Mesothelial cell of epicardium (in vitro differentiated cells): ENCODE measurements around the gene HSPB7. TPM values are rescaled to one million over a fixed set of nuclear protein-coding genes. Genes with fewer than 3 reads are reported as not detected.
"Not testable (repeated sequence)": the region's sequence is repeated elsewhere in the genome, so short reads cannot be mapped to it uniquely, and the experiment has no call there.

ENCODE experiments used
- DNase-seq, 2 experiments: peaks; one replicate each; pipeline ENCODE4 v3.0.0; 2021; ENCODE audit warnings: low spot score in 2 of 2; ENCODE audit not compliant: unreplicated experiment in 2 of 2
- H3K27ac Mint-ChIP-seq: 2 replicates; pipeline ENCODE4 v1.8.0; 2021; ENCODE audit warnings: mixed read lengths
- H3K27me3 Mint-ChIP-seq: 2 replicates; pipeline ENCODE4 v1.8.0; 2021; ENCODE audit warnings: low read depth, mixed read lengths
- H3K36me3 Mint-ChIP-seq: 2 replicates; pipeline ENCODE4 v1.8.0; 2021; ENCODE audit warnings: mixed read lengths
- H3K4me1 Mint-ChIP-seq: 2 replicates; pipeline ENCODE4 v1.8.0; 2021; ENCODE audit warnings: mixed read lengths
- H3K4me3 Mint-ChIP-seq: 2 replicates; pipeline ENCODE4 v1.8.0; 2021; ENCODE audit warnings: mild to moderate bottlenecking, moderate library complexity, mixed read lengths
- H3K9me3 Mint-ChIP-seq: 2 replicates; pipeline ENCODE4 v1.8.0; 2021; ENCODE audit warnings: mixed read lengths
- CTCF ChIP-seq: fragments of 200-600 bp; sonication (generic); IDR thresholded peaks from one replicate; pipeline ENCODE4 v1.5.0; 2021; ENCODE audit warnings: antibody characterized with exemption; ENCODE audit not compliant: unreplicated experiment
- total RNA-seq: library from RNA; stranded (reverse); gene quantifications from 3 replicates; pipeline ENCODE4 v1.2.1, GENCODE V29; 2021

HSPB7 gene
- total RNA-seq, 1 donor from 2014 or later: 6.3 TPM

- TF ChIP-seq CTCF: no peak
- H3K4me3 Mint-ChIP-seq: no peak within 1 kb of the TSS
- no peaks in the 10 kb centered on the region for H3K9me3 Mint-ChIP-seq
- H3K36me3 Mint-ChIP-seq: no peaks in the 10 kb centered on the region
- H3K27ac Mint-ChIP-seq: peak within 1 kb of the TSS; percentile 12
- peaks cover 7% of the 10 kb centered on the region for H3K27me3 Mint-ChIP-seq
- DNase-seq: no peak
- H3K4me1 Mint-ChIP-seq: no peaks in the 10 kb centered on the region
Measured at GRCh38 chr1:16043521-16043920, 25.7 kb upstream of the HSPB7 start, which contains the start of gene CLCNKB. CLCNKB (plus strand) TSS chr1:16043782; CDS start chr1:16044493, 711 bp downstream.

GRCh38 chr1:16042654-16043053 lies 24.8 kb upstream of the HSPB7 start:
- not testable (repeated sequence) for H3K4me1 Mint-ChIP-seq, DNase-seq, H3K4me3 Mint-ChIP-seq, H3K27ac Mint-ChIP-seq, H3K36me3 Mint-ChIP-seq, H3K9me3 Mint-ChIP-seq, H3K27me3 Mint-ChIP-seq

GRCh38 chr1:16042096-16042495 lies 24.3 kb upstream of the HSPB7 start:
- H3K9me3 Mint-ChIP-seq: no peaks in the 10 kb centered on the region
- no peaks in the 10 kb centered on the region for H3K36me3 Mint-ChIP-seq
- no peak overlapping the region for H3K4me3 Mint-ChIP-seq
- H3K27me3 Mint-ChIP-seq: peaks cover 7% of the 10 kb centered on the region
- DNase-seq: no peak
- H3K4me1 Mint-ChIP-seq: no peaks in the 10 kb centered on the region
- no peak overlapping the region for H3K27ac Mint-ChIP-seq
- TF ChIP-seq CTCF: no peak

GRCh38 chr1:16041200-16041599 lies 23.4 kb upstream of the HSPB7 start:
- no peak for TF ChIP-seq CTCF
- no peak for DNase-seq
- H3K4me3 Mint-ChIP-seq: no peak overlapping the region
- H3K9me3 Mint-ChIP-seq: no peaks in the 10 kb centered on the region
- H3K36me3 Mint-ChIP-seq: no peaks in the 10 kb centered on the region
- H3K27me3 Mint-ChIP-seq: peaks cover 7% of the 10 kb centered on the region
- H3K4me1 Mint-ChIP-seq: no peaks in the 10 kb centered on the region
- no peak overlapping the region for H3K27ac Mint-ChIP-seq

- not testable (repeated sequence) for DNase-seq, H3K4me1 Mint-ChIP-seq, H3K4me3 Mint-ChIP-seq, H3K36me3 Mint-ChIP-seq, H3K27ac Mint-ChIP-seq, H3K9me3 Mint-ChIP-seq, H3K27me3 Mint-ChIP-seq
Measured at GRCh38 chr1:16039871-16040270, 22.0 kb upstream of the HSPB7 start.

GRCh38 chr1:16038620-16038912 lies 20.7 kb upstream of the HSPB7 start:
- no peak for TF ChIP-seq CTCF

GRCh38 chr1:16036461-16036860 lies 18.6 kb upstream of the HSPB7 start:
- not testable (repeated sequence) for DNase-seq, H3K36me3 Mint-ChIP-seq, H3K27ac Mint-ChIP-seq, H3K4me3 Mint-ChIP-seq, H3K4me1 Mint-ChIP-seq, H3K9me3 Mint-ChIP-seq, H3K27me3 Mint-ChIP-seq

More at GRCh38 chr1:16038620-16038912, 20.7 kb upstream of the HSPB7 start:
- Mint-ChIP-seq H3K27me3 (peaks cover 7% of the 10 kb centered on the region), H3K4me1 (no peaks in the 10 kb centered on the region), H3K27ac (no peak overlapping the region), H3K36me3 (no peaks in the 10 kb centered on the region), H3K9me3 (no peaks in the 10 kb centered on the region), H3K4me3 (no peak overlapping the region)
- DNase-seq: no peak
